CD4-positive, alpha-beta T cell treated with Interleukin-17A for 1 hour (primary cell): ENCODE results near the gene NBPF20.
"Not testable (repeated sequence)": the region's sequence is repeated elsewhere in the genome, so short reads cannot be mapped to it uniquely, and the experiment has no call there.

Source experiments
- DNase-seq: peaks from one replicate; pipeline ENCODE4 v3.0.0-alpha.2; 2020

NBPF20 gene

GRCh38 chr1:145425436-145426029 is at the start of gene NBPF20:
Gene NBPF20, minus strand, starts transcription at chr1:145425603. Its CDS starts 20,331 bp downstream, at chr1:145405272.
- DNase-seq, result peak; percentile 79

GRCh38 chr1:145474837-145475368 is 49.5 kb upstream of the NBPF20 start:
- DNase-seq, result not testable (repeated sequence)

GRCh38 chr1:145472731-145473130 is 47.3 kb upstream of the NBPF20 start:
- DNase-seq, result not testable (repeated sequence)

- not testable (repeated sequence) for DNase-seq
Observed at GRCh38 chr1:145471365-145471764, 46.0 kb upstream of the NBPF20 start.

GRCh38 chr1:145465405-145466144 is 40.2 kb upstream of the NBPF20 start:
- DNase-seq, result peak; percentile 91

GRCh38 chr1:145464708-145465336 is 39.4 kb upstream of the NBPF20 start:
- not testable (repeated sequence) for DNase-seq

GRCh38 chr1:145464017-145464416 is 38.6 kb upstream of the NBPF20 start:
- DNase-seq, result not testable (repeated sequence)

GRCh38 chr1:145460684-145461083 is 35.3 kb upstream of the NBPF20 start:
- DNase-seq, result not testable (repeated sequence)

GRCh38 chr1:145460048-145460447 is 34.6 kb upstream of the NBPF20 start:
- DNase-seq, result not testable (repeated sequence)

- not testable (repeated sequence) for DNase-seq
Observed at GRCh38 chr1:145459591-145459990, 34.2 kb upstream of the NBPF20 start.

- DNase-seq, result not testable (repeated sequence)
Observed at GRCh38 chr1:145459063-145459462, 33.7 kb upstream of the NBPF20 start.

- DNase-seq, result not testable (repeated sequence)
Observed at GRCh38 chr1:145454824-145455177, 29.4 kb upstream of the NBPF20 start.

- not testable (repeated sequence) for DNase-seq
Observed at GRCh38 chr1:145453873-145454823, 28.7 kb upstream of the NBPF20 start.

- not testable (repeated sequence) for DNase-seq
Observed at GRCh38 chr1:145452506-145452905, 27.1 kb upstream of the NBPF20 start.

GRCh38 chr1:145451914-145452313 is 26.5 kb upstream of the NBPF20 start:
- DNase-seq, result not testable (repeated sequence)

GRCh38 chr1:145445219-145445618 is 19.8 kb upstream of the NBPF20 start:
- not testable (repeated sequence) for DNase-seq

- not testable (repeated sequence) for DNase-seq
Observed at GRCh38 chr1:145442340-145442739, 16.9 kb upstream of the NBPF20 start.

- DNase-seq, result not testable (repeated sequence)
Observed at GRCh38 chr1:145431363-145432256, 6.2 kb upstream of the NBPF20 start.

- not testable (repeated sequence) for DNase-seq
Observed at GRCh38 chr1:145430830-145431229, 5.4 kb upstream of the NBPF20 start.

- not testable (repeated sequence) for DNase-seq
Observed at GRCh38 chr1:145429329-145429728, 3.9 kb upstream of the NBPF20 start.
